Left lung (tissue), 10 donors: ENCODE results near the gene KIF21A. TPM values are rescaled to one million over a fixed set of nuclear protein-coding genes. Genes with fewer than 3 reads are reported as not detected.

Source experiments
- ATAC-seq: fragments of 200-7000 bp; cut with Tn5 transposase; one replicate; pipeline ENCODE4 v1.9.1; 2020; ENCODE audit warnings: moderate library complexity
- DNase-seq, 4 donors: peaks; one replicate each; pipeline ENCODE4 v3.0.0-alpha.2; 2013 to 2020
- H3K27ac ChIP-seq, 2 donors: fragments of 200-600 bp; sonication (generic) in 1 of 2; one replicate each; pipeline versions ENCODE4 v1.5.0 to v1.8.0; 2020 to 2021
- H3K27me3 ChIP-seq, 2 donors: fragments of 200-600 bp; sonication (generic) in 1 of 2; one replicate each; pipeline versions ENCODE4 v1.5.0 to v1.8.0; 2020 to 2021
- H3K36me3 ChIP-seq, 2 donors: fragments of 200-600 bp; sonication (generic) in 1 of 2; one replicate each; pipeline versions ENCODE4 v1.5.0 to v1.8.0; 2020 to 2021
- H3K4me1 ChIP-seq, 2 donors: fragments of 200-600 bp; one replicate each; pipeline ENCODE4 v1.8.0; 2021
- H3K4me3 ChIP-seq, 2 donors: fragments of 200-600 bp; sonication (generic) in 1 of 2; one replicate each; pipeline versions ENCODE4 v1.5.0 to v1.8.0; 2020 to 2021; ENCODE audit warnings: mild to moderate bottlenecking in 1 of 2
- H3K9me3 ChIP-seq, 2 donors: fragments of 200-600 bp; sonication (generic) in 1 of 2; one replicate each; pipeline versions ENCODE4 v1.5.0 to v1.8.0; 2020 to 2021
- intact Hi-C, 2 donors: fragments of 100-400 bp; cut with DNase I; formaldehyde crosslinking; loops; one replicate each; pipeline versions ENCODE4 v1.11.2 to v1.14.2; 2022
- polyA plus RNA-seq, 6 donors: library from polyadenylated mRNA; unstranded; fragments of 120-200 nt; gene quantifications; one replicate each; pipeline ENCODE4 v1.2.1, GENCODE V29; 2013; ENCODE audit not compliant: insufficient read length in 6 of 6
- total RNA-seq, 2 donors: library from RNA; stranded (reverse); fragmentation: NEBNext Ultra II Directional; extraction: Animal tissue kit (Norgen Biotek cat#: 25700); gene quantifications; one replicate each; pipeline ENCODE4 v1.2.1, GENCODE V29; 2021
- TF ChIP-seq, protein P1 (sequence below), 2 donors: fragments of 200-600 bp; sonication (generic) in 1 of 2; IDR thresholded peaks; one replicate each; pipeline versions ENCODE4 v1.5.0 to v1.8.0; 2021; ENCODE audit warnings: antibody characterized with exemption in 2 of 2
- donor health status: DM: no; HTN: yes; CAD: no.
- donor health status: DM: no; HTN: no; CAD: no.

Gene KIF21A
- total and polyA plus RNA-seq, 8 donors: 12.7 to 19.7 (median 15.6) TPM

- ATAC-seq (no peak), DNase-seq (no peak)
- Histone ChIP-seq H3K27me3 (no peaks in the 10 kb centered on the region), H3K9me3 (no peaks in the 10 kb centered on the region), H3K4me3 (no peak overlapping the region), H3K4me1 (no peaks in the 10 kb centered on the region), H3K36me3 (no peaks in the 10 kb centered on the region), H3K27ac (no peak overlapping the region)
- intact Hi-C loops: no loop called here
- TF ChIP-seq, protein P1, sequence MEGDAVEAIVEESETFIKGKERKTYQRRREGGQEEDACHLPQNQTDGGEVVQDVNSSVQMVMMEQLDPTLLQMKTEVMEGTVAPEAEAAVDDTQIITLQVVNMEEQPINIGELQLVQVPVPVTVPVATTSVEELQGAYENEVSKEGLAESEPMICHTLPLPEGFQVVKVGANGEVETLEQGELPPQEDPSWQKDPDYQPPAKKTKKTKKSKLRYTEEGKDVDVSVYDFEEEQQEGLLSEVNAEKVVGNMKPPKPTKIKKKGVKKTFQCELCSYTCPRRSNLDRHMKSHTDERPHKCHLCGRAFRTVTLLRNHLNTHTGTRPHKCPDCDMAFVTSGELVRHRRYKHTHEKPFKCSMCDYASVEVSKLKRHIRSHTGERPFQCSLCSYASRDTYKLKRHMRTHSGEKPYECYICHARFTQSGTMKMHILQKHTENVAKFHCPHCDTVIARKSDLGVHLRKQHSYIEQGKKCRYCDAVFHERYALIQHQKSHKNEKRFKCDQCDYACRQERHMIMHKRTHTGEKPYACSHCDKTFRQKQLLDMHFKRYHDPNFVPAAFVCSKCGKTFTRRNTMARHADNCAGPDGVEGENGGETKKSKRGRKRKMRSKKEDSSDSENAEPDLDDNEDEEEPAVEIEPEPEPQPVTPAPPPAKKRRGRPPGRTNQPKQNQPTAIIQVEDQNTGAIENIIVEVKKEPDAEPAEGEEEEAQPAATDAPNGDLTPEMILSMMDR (IDR thresholded peaks at IDR 0.05): no peak
These were observed 49.7 kb downstream of the KIF21A start for GRCh38 chr12:39393179-39393578.

DNA sequence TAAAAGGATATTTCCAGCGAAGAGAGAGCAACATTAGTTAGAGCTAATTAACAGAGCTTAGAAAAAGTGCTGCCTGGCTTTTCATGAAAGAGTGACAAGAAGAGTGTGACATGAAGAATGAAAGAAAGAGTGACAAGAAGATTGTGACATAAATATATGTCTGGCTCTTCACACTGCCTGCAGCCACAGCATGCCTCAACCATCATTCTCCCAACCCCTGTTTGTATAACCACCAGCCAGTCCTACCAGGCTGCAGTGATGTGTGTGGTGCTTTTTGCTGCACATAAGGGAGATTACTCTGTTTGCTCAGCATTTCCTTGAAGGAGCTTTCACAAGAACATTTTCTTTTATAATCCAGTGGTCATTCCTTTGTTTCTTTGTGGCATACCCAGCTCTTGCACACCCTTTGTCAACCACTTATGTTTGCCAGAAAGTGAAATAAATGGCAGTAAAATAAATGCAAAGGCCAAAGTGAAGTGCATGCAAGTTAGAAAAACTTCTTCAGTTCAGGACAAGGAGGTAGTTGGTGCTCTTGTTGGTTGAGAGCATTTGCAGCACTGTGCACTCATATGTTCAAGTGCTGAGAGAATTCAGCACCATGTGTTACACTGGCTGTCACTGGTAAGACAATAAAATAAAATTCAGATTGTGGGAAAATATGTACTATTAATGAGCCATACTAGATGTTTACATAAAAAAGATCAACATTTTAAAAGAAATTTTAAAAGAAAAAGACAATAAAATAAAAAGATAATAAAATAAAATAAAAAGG, 50.6 kb downstream of the KIF21A start:
- TF ChIP-seq, protein P1 (IDR thresholded peaks at IDR 0.05): no peak
- Histone ChIP-seq H3K4me1 (no peaks in the 10 kb centered on the region), H3K27me3 (no peaks in the 10 kb centered on the region), H3K36me3 (no peaks in the 10 kb centered on the region), H3K4me3 (no peak overlapping the region), H3K27ac (no peak overlapping the region), H3K9me3 (no peaks in the 10 kb centered on the region)
- ATAC-seq (peak; percentile 50), DNase-seq (peak in 1 of 4 donors; percentile 9)
- intact Hi-C loops: no loop called here

GRCh38 chr12:39390752-39391151, 52.2 kb downstream of the KIF21A start:
- no peak for ATAC-seq
- Histone ChIP-seq H3K4me1 (no peaks in the 10 kb centered on the region), H3K9me3 (no peaks in the 10 kb centered on the region), H3K36me3 (no peaks in the 10 kb centered on the region), H3K27me3 (no peaks in the 10 kb centered on the region), H3K4me3 (no peak overlapping the region), H3K27ac (no peak overlapping the region)
- intact Hi-C loops: no loop called here
- TF ChIP-seq, protein P1 (IDR thresholded peaks at IDR 0.05): no peak
- no peak for DNase-seq

GRCh38 chr12:39389399-39390150, 53.3 kb downstream of the KIF21A start:
- H3K27ac ChIP-seq: no peak overlapping the region
- ATAC-seq (no peak), DNase-seq (no peak)
- no peaks in the 10 kb centered on the region for H3K36me3 ChIP-seq
- TF ChIP-seq, protein P1 (IDR thresholded peaks at IDR 0.05): no peak
- no peak overlapping the region for H3K4me3 ChIP-seq
- no peaks in the 10 kb centered on the region for H3K9me3 ChIP-seq
- no peaks in the 10 kb centered on the region for H3K4me1 ChIP-seq
- H3K27me3 ChIP-seq: no peaks in the 10 kb centered on the region
- intact Hi-C loops: no loop called here

DNA sequence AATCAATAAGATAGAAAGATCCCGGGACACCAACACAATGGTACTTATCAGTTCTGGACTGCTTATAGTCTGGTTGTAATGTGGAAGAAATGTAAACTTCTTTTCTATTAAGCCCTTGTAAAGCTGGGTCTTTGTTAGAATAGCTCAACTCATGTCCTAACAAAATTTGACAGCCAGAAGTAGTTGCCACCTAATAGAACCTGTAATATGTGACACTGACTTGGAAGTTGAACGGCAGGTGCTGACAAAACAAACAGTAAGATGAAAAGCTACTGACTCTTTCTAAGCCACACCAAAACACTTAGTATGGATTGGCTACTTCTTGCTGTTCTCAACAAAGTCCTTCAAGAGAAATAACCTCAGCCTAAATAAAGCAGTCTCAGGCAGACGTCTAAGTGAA, 56.6 kb downstream of the KIF21A start:
- Histone ChIP-seq H3K27ac (no peak overlapping the region), H3K4me3 (no peak overlapping the region), H3K9me3 (no peaks in the 10 kb centered on the region), H3K4me1 (no peaks in the 10 kb centered on the region), H3K36me3 (no peaks in the 10 kb centered on the region), H3K27me3 (no peaks in the 10 kb centered on the region)
- TF ChIP-seq, protein P1 (IDR thresholded peaks at IDR 0.05): no peak
- DNase-seq (no peak), ATAC-seq (no peak)
- intact Hi-C loops: no loop called here
